ENCODE data around the gene ENDOV. TPM values are rescaled to one million over a fixed set of nuclear protein-coding genes. Genes with fewer than 3 reads are reported as not detected.

The ENDOV gene
- total and polyA plus RNA-seq, 2 of the 13 experiments (the other 11 are each of a cell fraction or from before 2014, with no cell fraction given), result 15.1 to 17.1 TPM

DNA sequence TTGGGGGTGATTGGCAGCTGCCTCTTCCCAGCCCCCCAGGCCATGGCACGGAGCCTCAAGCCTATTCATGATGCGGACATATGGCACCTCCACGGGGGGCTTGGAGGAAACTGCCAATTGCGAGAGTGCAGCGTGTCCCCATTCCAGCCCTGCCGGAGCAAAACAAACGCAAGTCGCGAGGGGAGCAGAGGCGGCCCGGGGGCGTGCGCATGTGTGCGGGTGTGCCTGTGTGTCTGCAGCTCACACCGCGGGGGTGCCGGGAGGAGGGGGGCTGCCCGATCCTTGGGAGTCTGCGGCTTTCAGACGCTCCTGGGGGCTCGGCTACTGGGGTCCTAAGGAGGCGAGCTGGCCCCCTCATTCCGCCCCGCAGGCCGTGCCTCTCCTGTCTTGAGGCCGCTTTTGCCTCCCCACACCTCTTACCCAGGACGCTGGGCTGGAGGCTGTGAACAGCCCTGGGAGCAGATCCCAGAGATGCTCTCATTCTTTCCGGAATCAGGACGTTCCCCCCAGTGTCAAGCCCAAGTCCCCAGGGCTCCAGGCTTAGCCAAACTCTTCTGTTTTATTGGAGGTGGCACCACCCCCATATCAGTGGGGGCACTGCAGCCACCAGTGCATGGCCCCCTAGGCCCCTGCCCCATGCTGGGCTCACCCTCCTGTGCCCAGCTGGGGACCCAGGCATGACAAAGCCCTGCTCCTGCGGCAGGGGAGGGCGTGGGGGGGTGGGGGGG, 29.1 kb downstream of the ENDOV start:
- H3K9ac ChIP-seq (ENCODE audit: insufficient read depth, low read depth, low read length), result no peak overlapping the region
- no peaks in the 10 kb centered on the region for H3K9me3 ChIP-seq (ENCODE audit: low read length)
- WGBS (ENCODE audit: low lambda C conversion rate), result 14% methylated on average over 9 of the region's 31 CpGs
- no TSS peak for BruUV-seq (replicated peaks)
- no peak overlapping the region for H3K4me3 ChIP-seq (replicated peaks in 1 of 3; ENCODE audit: insufficient read depth in 1 of 3, low read depth in 2 of 3, low read length in 3 of 3)
- POLR2A ChIA-PET, result no interaction called here
- no peak overlapping the region for H3K27ac ChIP-seq (ENCODE audit: extremely low read length, insufficient read depth, low read length)
- DNase-seq (ENCODE audit: low spot score) (no peak), ATAC-seq (no peak), FAIRE-seq (no peak)
- no peak overlapping the region for H2AFZ ChIP-seq (ENCODE audit: low read length)
- in situ Hi-C loops (cut with HindIII; ENCODE audit: extremely low pct_ligation_motif_present, low pct_unique_long_range_greater_than_20kb), result no loop called here
- intact Hi-C loops (cut with micrococcal nuclease; ENCODE audit: unreplicated experiment), result no loop called here
- H3K36me3 ChIP-seq (replicated peaks in 1 of 2; ENCODE audit: control insufficient read depth in 1 of 2, insufficient read depth in 2 of 2, low read length in 2 of 2), result no peaks in the 10 kb centered on the region
- no peak overlapping the region for H3K4me2 ChIP-seq (ENCODE audit: low read depth, low read length)
- H3K27me3 ChIP-seq (ENCODE audit: control insufficient read depth in 1 of 2, insufficient read depth in 2 of 2, low read length in 2 of 2), result peaks cover 9 to 22% of the 10 kb centered on the region in 2 experiments; a peak in 3 of 5 replicates
- peaks cover 14% of the 10 kb centered on the region; the same call in 1 of the 2 replicates for H4K20me1 ChIP-seq (ENCODE audit: insufficient read depth, low read length)
- H3K79me2 ChIP-seq (ENCODE audit: insufficient read depth, low read length), result no peaks in the 10 kb centered on the region
- CTCF ChIA-PET (ENCODE audit: low intra/inter-chr PET ratio, low total read pairs), result no interaction called here
- peaks cover 13% of the 10 kb centered on the region for H3K4me1 ChIP-seq (ENCODE audit: insufficient read depth, low read length)
- TF ChIP-seq FOXA3 (CRISPR knock-in tag; IDR thresholded peaks at IDR 0.05), result no peak
- no peak for TF ChIP-seq MYC (CRISPR knock-in tag; IDR thresholded peaks at IDR 0.05; ENCODE audit: borderline replicate concordance)
- TF ChIP-seq ZSCAN12 (CRISPR knock-in tag; IDR thresholded peaks at IDR 0.05), result no peak
- no peak for TF ChIP-seq ZNF878 (CRISPR knock-in tag; IDR thresholded peaks at IDR 0.05)
- TF ChIP-seq, protein P1, sequence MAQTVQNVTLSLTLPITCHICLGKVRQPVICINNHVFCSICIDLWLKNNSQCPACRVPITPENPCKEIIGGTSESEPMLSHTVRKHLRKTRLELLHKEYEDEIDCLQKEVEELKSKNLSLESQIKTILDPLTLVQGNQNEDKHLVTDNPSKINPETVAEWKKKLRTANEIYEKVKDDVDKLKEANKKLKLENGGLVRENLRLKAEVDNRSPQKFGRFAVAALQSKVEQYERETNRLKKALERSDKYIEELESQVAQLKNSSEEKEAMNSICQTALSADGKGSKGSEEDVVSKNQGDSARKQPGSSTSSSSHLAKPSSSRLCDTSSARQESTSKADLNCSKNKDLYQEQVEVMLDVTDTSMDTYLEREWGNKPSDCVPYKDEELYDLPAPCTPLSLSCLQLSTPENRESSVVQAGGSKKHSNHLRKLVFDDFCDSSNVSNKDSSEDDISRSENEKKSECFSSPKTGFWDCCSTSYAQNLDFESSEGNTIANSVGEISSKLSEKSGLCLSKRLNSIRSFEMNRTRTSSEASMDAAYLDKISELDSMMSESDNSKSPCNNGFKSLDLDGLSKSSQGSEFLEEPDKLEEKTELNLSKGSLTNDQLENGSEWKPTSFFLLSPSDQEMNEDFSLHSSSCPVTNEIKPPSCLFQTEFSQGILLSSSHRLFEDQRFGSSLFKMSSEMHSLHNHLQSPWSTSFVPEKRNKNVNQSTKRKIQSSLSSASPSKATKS (CRISPR knock-in tag; IDR thresholded peaks at IDR 0.05), result no peak
- TF ChIP-seq ZNF160 (CRISPR knock-in tag; IDR thresholded peaks at IDR 0.05), result no peak
- no peak for TF ChIP-seq FOXC1 (CRISPR knock-in tag; IDR thresholded peaks at IDR 0.05; ENCODE audit: borderline replicate concordance)
- no peak for TF ChIP-seq ZNF17 (CRISPR knock-in tag; IDR thresholded peaks at IDR 0.05)
- TF ChIP-seq, protein P2, sequence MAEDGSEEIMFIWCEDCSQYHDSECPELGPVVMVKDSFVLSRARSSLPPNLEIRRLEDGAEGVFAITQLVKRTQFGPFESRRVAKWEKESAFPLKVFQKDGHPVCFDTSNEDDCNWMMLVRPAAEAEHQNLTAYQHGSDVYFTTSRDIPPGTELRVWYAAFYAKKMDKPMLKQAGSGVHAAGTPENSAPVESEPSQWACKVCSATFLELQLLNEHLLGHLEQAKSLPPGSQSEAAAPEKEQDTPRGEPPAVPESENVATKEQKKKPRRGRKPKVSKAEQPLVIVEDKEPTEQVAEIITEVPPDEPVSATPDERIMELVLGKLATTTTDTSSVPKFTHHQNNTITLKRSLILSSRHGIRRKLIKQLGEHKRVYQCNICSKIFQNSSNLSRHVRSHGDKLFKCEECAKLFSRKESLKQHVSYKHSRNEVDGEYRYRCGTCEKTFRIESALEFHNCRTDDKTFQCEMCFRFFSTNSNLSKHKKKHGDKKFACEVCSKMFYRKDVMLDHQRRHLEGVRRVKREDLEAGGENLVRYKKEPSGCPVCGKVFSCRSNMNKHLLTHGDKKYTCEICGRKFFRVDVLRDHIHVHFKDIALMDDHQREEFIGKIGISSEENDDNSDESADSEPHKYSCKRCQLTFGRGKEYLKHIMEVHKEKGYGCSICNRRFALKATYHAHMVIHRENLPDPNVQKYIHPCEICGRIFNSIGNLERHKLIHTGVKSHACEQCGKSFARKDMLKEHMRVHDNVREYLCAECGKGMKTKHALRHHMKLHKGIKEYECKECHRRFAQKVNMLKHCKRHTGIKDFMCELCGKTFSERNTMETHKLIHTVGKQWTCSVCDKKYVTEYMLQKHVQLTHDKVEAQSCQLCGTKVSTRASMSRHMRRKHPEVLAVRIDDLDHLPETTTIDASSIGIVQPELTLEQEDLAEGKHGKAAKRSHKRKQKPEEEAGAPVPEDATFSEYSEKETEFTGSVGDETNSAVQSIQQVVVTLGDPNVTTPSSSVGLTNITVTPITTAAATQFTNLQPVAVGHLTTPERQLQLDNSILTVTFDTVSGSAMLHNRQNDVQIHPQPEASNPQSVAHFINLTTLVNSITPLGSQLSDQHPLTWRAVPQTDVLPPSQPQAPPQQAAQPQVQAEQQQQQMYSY (CRISPR knock-in tag; IDR thresholded peaks at IDR 0.05), result no peak
- no peak for TF ChIP-seq ZNF251 (CRISPR knock-in tag; IDR thresholded peaks at IDR 0.05)
- TF ChIP-seq HES4 (CRISPR knock-in tag; IDR thresholded peaks at IDR 0.05; ENCODE audit: borderline replicate concordance), result no peak
- no peak for TF ChIP-seq FOXJ3 (CRISPR knock-in tag; IDR thresholded peaks at IDR 0.05; ENCODE audit: borderline replicate concordance)
- no peak for TF ChIP-seq ZNF883 (CRISPR knock-in tag; IDR thresholded peaks at IDR 0.05; ENCODE audit: not compliant biosample characterization)
- no peak for TF ChIP-seq YEATS4 (CRISPR knock-in tag; IDR thresholded peaks at IDR 0.05; ENCODE audit: borderline replicate concordance)
- TF ChIP-seq SMAD1 (CRISPR knock-in tag; IDR thresholded peaks at IDR 0.05; ENCODE audit: borderline replicate concordance, low read depth), result no peak
- TF ChIP-seq U2AF1 (optimal IDR thresholded peaks at IDR 0.05; ENCODE audit: low read depth, low read length), result no peak
- TF ChIP-seq KLF6 (CRISPR knock-in tag; IDR thresholded peaks at IDR 0.05), result no peak
- TF ChIP-seq, protein P3, sequence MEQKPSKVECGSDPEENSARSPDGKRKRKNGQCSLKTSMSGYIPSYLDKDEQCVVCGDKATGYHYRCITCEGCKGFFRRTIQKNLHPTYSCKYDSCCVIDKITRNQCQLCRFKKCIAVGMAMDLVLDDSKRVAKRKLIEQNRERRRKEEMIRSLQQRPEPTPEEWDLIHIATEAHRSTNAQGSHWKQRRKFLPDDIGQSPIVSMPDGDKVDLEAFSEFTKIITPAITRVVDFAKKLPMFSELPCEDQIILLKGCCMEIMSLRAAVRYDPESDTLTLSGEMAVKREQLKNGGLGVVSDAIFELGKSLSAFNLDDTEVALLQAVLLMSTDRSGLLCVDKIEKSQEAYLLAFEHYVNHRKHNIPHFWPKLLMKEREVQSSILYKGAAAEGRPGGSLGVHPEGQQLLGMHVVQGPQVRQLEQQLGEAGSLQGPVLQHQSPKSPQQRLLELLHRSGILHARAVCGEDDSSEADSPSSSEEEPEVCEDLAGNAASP (CRISPR knock-in tag; IDR thresholded peaks at IDR 0.05; ENCODE audit: borderline replicate concordance), result no peak
